ENCODE measurements around the gene GPC3. TPM values are rescaled to one million over a fixed set of nuclear protein-coding genes. Genes with fewer than 3 reads are reported as not detected.
A peak's percentile ranks its signal among the peaks of the same experiment; 100 is the strongest.

The GPC3 gene
- total RNA-seq, 1 experiment from 2014 or later: 0.24 TPM

DNA sequence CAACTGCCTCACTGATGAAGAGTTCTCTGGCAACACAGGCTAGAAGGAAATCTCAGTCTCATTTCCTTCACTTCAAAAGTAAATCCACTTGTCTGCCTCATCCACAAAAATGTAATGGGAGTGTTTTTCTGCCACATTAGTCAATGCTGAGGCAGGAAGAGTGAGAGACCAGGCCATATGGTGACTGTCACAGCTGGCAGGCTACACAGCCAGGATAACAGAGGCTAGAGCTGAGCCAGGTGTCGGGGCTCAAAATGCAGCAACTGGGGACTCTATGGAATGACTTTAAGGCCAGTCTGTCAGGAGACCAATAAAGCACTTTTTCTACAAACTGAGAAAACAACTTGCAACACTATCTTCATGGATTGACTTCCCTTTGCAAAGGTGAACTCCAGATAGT lies 204.2 kb downstream of the GPC3 start:
- CTCF ChIA-PET: no interaction called here
- Histone ChIP-seq H3K36me3 (ENCODE audit: insufficient read depth, low read length, poor library complexity, severe bottlenecking) (no peaks in the 10 kb centered on the region), H3K9me3 (ENCODE audit: low read depth, low read length, poor library complexity, severe bottlenecking) (no peaks in the 10 kb centered on the region), H3K27ac (ENCODE audit: low read depth, low read length, poor library complexity, severe bottlenecking) (no peak overlapping the region), H3K4me1 (ENCODE audit: insufficient read depth, low read length, poor library complexity, severe bottlenecking) (no peaks in the 10 kb centered on the region), H3K4me3 (ENCODE audit: low read depth, low read length, poor library complexity, severe bottlenecking) (no peak overlapping the region), H3K27me3 (replicated peaks; ENCODE audit: insufficient read depth, low read depth, low read length, poor library complexity) (peaks cover 14% of the 10 kb centered on the region)
- POLR2A ChIA-PET (ENCODE audit: low non-redundant PET): no interaction called here
- TF ChIP-seq CTCF (conservative IDR thresholded peaks at IDR 0.05; ENCODE audit: low read depth, low read length): no peak
- no peak for TF ChIP-seq EZH2 (IDR thresholded peaks at IDR 0.05; ENCODE audit: borderline replicate concordance, low read depth, low read length, poor library complexity, severe bottlenecking)
- DNase-seq (ENCODE audit: low spot score): no peak
- intact Hi-C loops (cut with micrococcal nuclease; ENCODE audit: unreplicated experiment): no loop called here
- BruUV-seq (replicated peaks): no TSS peak

DNA sequence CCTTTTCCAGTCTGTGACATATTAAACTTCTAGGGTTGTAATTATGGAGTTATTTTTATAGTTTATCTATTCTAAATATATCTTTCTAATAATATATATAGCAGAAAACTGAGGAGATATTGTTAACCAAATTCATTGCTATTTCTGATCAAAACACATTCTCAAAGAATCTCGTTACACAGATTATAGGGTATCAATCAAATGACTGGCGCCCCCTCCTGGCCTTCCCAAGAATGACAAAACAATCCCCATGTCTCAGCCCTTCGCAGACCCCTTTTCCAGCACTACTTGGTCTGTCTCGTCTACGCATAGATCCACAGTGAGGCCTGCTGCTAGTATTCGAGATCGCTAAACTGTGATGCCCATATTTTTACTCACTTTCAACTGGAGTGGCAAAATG lies 209.3 kb downstream of the GPC3 start:
- no peak overlapping the region for H3K27ac ChIP-seq (ENCODE audit: low read depth, low read length, poor library complexity, severe bottlenecking)
- POLR2A ChIA-PET (ENCODE audit: low non-redundant PET): no interaction called here
- BruUV-seq (replicated peaks): no TSS peak
- no peaks in the 10 kb centered on the region for H3K4me1 ChIP-seq (ENCODE audit: insufficient read depth, low read length, poor library complexity, severe bottlenecking)
- H3K9me3 ChIP-seq (ENCODE audit: low read depth, low read length, poor library complexity, severe bottlenecking): no peaks in the 10 kb centered on the region
- peak; percentile 44 for DNase-seq (ENCODE audit: low spot score)
- H3K36me3 ChIP-seq (ENCODE audit: insufficient read depth, low read length, poor library complexity, severe bottlenecking): no peaks in the 10 kb centered on the region
- intact Hi-C loops (cut with micrococcal nuclease; ENCODE audit: unreplicated experiment): loop anchor here (1.0 kb wide), 1 partner anchor 78 kb away; no protein-coding TSS in a partner anchor
- peaks cover 2% of the 10 kb centered on the region for H3K27me3 ChIP-seq (replicated peaks; ENCODE audit: insufficient read depth, low read depth, low read length, poor library complexity)
- H3K4me3 ChIP-seq (ENCODE audit: low read depth, low read length, poor library complexity, severe bottlenecking): no peak overlapping the region
- CTCF ChIA-PET: no interaction called here
- TF ChIP-seq EZH2 (IDR thresholded peaks at IDR 0.05; ENCODE audit: borderline replicate concordance, low read depth, low read length, poor library complexity, severe bottlenecking): no peak
- TF ChIP-seq CTCF (conservative IDR thresholded peaks at IDR 0.05; ENCODE audit: low read depth, low read length): peak; percentile 69

- ChIA-PET POLR2A (ENCODE audit: low non-redundant PET) (no interaction called here), CTCF (no interaction called here)
- H3K9me3 ChIP-seq (ENCODE audit: low read depth, low read length, poor library complexity, severe bottlenecking): no peaks in the 10 kb centered on the region
- H3K27ac ChIP-seq (ENCODE audit: low read depth, low read length, poor library complexity, severe bottlenecking): no peak overlapping the region
- TF ChIP-seq EZH2 (IDR thresholded peaks at IDR 0.05; ENCODE audit: borderline replicate concordance, low read depth, low read length, poor library complexity, severe bottlenecking): no peak
- no peak for TF ChIP-seq CTCF (conservative IDR thresholded peaks at IDR 0.05; ENCODE audit: low read depth, low read length)
- no peaks in the 10 kb centered on the region for H3K27me3 ChIP-seq (replicated peaks; ENCODE audit: insufficient read depth, low read depth, low read length, poor library complexity)
- H3K4me1 ChIP-seq (ENCODE audit: insufficient read depth, low read length, poor library complexity, severe bottlenecking): no peaks in the 10 kb centered on the region
- no peak overlapping the region for H3K4me3 ChIP-seq (ENCODE audit: low read depth, low read length, poor library complexity, severe bottlenecking)
- intact Hi-C loops (cut with micrococcal nuclease; ENCODE audit: unreplicated experiment): no loop called here
- no peaks in the 10 kb centered on the region for H3K36me3 ChIP-seq (ENCODE audit: insufficient read depth, low read length, poor library complexity, severe bottlenecking)
- no peak for DNase-seq (ENCODE audit: low spot score)
- no TSS peak for BruUV-seq (replicated peaks)
These were observed 210.6 kb downstream of the GPC3 start for GRCh38 chrX:133774807-133775206.
